Immature natural killer cell (primary cell): ENCODE data around the gene LAMA3. TPM values are rescaled to one million over a fixed set of nuclear protein-coding genes. Genes with fewer than 3 reads are reported as not detected.
"Not testable (repeated sequence)": the region's sequence is repeated elsewhere in the genome, so short reads cannot be mapped to it uniquely, and the experiment has no call there.

Experiments
- DNase-seq, 3 donors: peaks; one replicate each; pipeline ENCODE4 v3.0.0; 2022; ENCODE audit warnings: mixed read lengths in 1 of 3
- H3K27ac Mint-ChIP-seq, 6 donors: one replicate each; pipeline ENCODE4 v1.8.0; 2020; ENCODE audit warnings: mixed read lengths in 6 of 6, mild to moderate bottlenecking in 5 of 6, inconsistent platforms in 4 of 6, moderate library complexity in 3 of 6
- H3K27me3 Mint-ChIP-seq, 3 donors: one replicate each; pipeline ENCODE4 v1.8.0; 2020 to 2021; ENCODE audit warnings: low read depth in 3 of 3, mild to moderate bottlenecking in 3 of 3, mixed read lengths in 3 of 3, moderate library complexity in 3 of 3, inconsistent platforms in 1 of 3
- H3K36me3 Mint-ChIP-seq, 3 donors: one replicate each; pipeline ENCODE4 v1.8.0; 2020; ENCODE audit warnings: mixed read lengths in 3 of 3, inconsistent platforms in 2 of 3, mild to moderate bottlenecking in 2 of 3
- H3K4me1 Mint-ChIP-seq, 2 donors: one replicate each; pipeline ENCODE4 v1.8.0; 2020; ENCODE audit warnings: inconsistent platforms in 2 of 2, mild to moderate bottlenecking in 2 of 2, mixed read lengths in 2 of 2, moderate library complexity in 1 of 2
- H3K4me3 Mint-ChIP-seq, 5 donors: one replicate each; pipeline ENCODE4 v1.8.0; 2020; ENCODE audit warnings: mild to moderate bottlenecking in 5 of 5, mixed read lengths in 5 of 5, inconsistent platforms in 3 of 5, moderate library complexity in 3 of 5
- H3K9me3 Mint-ChIP-seq, 6 donors: one replicate each; pipeline ENCODE4 v1.8.0; 2020; ENCODE audit warnings: mild to moderate bottlenecking in 6 of 6, mixed read lengths in 6 of 6, inconsistent platforms in 4 of 6, moderate library complexity in 3 of 6
- polyA plus RNA-seq, 3 donors: library from polyadenylated mRNA; unstranded; fragments of 300-500 nt; fragmentation: Illumina TruSeq; gene quantifications; one replicate each; pipeline ENCODE4 v1.2.3, GENCODE V29; 2021

The LAMA3 gene
- polyA plus RNA-seq, 3 donors from 2014 or later: not detected

DNA sequence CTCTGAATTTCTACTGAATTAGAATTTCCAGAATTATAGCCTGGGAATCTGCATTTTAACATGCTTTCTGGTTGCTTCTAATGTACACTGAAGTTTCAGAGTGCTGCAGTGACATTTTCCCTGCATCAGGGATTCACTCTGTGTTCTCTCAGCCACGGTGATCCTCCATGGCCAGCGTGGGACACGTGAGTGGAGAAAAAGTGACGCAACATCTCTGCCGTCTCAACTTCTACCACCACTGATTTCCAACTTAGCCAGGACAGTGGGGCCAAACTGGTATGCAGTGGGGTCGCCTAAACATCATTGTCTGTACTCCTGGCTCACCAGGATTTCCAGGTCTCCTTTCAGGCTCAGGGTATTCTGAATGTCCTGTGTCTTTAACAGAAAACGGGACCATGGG is 44.6 kb downstream of the LAMA3 start:
- peaks cover 0 to 2% (median 0%) of the 10 kb centered on the region in 6 donors for H3K9me3 Mint-ChIP-seq
- no peak overlapping the region for H3K4me3 Mint-ChIP-seq
- no peak for DNase-seq
- H3K4me1 Mint-ChIP-seq: no peaks in the 10 kb centered on the region
- no peak overlapping the region for H3K27ac Mint-ChIP-seq
- peaks cover 3 to 16% (median 6%) of the 10 kb centered on the region in 3 donors for H3K27me3 Mint-ChIP-seq
- no peaks in the 10 kb centered on the region for H3K36me3 Mint-ChIP-seq

DNA sequence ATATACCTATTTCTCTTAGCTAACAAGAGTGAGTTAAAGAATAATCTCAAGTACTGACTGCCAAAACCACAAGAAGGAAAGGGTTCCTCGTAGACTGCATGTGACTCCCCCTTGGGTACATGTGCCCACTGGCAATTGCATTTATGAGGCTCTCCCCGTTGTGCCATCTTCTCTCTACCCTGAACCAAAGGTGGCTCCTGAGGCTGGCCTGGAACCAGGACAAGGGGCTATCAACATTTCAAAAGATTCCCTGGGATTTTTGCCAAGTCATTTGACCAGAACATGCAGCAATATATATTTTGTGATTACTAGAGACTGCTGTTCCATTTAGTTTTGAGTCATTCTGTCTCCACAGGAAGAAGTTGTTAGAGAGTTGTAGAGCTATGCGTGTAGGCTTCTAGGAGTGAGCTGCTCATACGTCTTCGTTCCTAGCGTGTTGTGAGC is 45.8 kb downstream of the LAMA3 start:
- peaks cover 3 to 16% (median 6%) of the 10 kb centered on the region in 3 donors for H3K27me3 Mint-ChIP-seq
- H3K9me3 Mint-ChIP-seq: peaks cover 0 to 2% (median 0%) of the 10 kb centered on the region in 6 donors
- H3K27ac Mint-ChIP-seq: no peak overlapping the region

DNA sequence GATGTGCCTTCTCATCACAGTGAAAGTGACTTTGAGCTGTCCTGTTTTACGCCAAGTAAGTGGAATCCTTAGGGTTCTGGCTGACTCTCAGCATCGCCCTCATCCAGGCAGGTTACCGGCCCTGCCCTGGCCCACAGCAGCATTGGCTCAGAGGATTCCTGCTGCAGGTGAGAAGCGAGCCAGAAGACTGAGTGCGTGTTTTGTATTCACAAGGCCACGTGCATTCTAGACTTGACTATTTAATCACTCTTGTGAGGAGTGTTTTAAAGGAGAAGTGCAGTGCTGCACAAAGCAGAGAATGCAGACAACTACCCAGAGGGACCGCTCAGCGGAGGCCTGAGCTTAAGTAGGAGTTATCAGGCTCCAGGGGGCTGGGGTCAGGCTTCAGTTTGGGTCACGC is 48.3 kb downstream of the LAMA3 start:
- no peak overlapping the region for H3K4me3 Mint-ChIP-seq
- H3K27ac Mint-ChIP-seq: no peak overlapping the region
- no peaks in the 10 kb centered on the region for H3K9me3 Mint-ChIP-seq
- no peaks in the 10 kb centered on the region for H3K4me1 Mint-ChIP-seq
- peaks cover 1 to 14% (median 3%) of the 10 kb centered on the region in 3 donors for H3K27me3 Mint-ChIP-seq
- no peak for DNase-seq
- no peaks in the 10 kb centered on the region for H3K36me3 Mint-ChIP-seq

More for the DNA sequence above, 45.8 kb downstream of the LAMA3 start:
- no peak for DNase-seq
- H3K36me3 Mint-ChIP-seq: no peaks in the 10 kb centered on the region
- no peaks in the 10 kb centered on the region for H3K4me1 Mint-ChIP-seq
- H3K4me3 Mint-ChIP-seq: no peak overlapping the region

DNA sequence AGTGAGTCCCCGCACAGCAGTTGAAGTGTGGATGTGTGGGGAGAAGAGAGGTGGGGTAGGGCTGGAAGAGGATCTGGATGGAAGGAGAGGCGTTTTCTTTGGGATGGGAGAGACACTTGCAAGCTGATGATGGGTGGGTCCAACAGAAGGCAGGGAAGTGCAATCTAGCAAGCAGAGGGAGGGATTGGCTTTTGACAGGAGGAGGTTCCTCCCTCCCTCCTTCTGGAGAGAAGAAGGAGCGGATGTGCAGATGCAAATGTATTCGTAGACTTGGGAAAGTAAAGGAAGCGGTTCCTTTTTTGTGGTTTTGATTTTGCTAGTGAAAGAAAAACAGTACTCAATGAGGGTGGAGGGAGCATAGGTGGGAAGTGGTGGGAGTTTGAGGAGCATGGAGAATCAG is 48.9 kb downstream of the LAMA3 start:
- no peaks in the 10 kb centered on the region for H3K4me1 Mint-ChIP-seq
- H3K4me3 Mint-ChIP-seq: no peak overlapping the region
- H3K27me3 Mint-ChIP-seq: peaks cover 1 to 14% (median 3%) of the 10 kb centered on the region in 3 donors
- no peaks in the 10 kb centered on the region for H3K9me3 Mint-ChIP-seq
- H3K27ac Mint-ChIP-seq: no peak overlapping the region
- DNase-seq: no peak
- no peaks in the 10 kb centered on the region for H3K36me3 Mint-ChIP-seq

DNA sequence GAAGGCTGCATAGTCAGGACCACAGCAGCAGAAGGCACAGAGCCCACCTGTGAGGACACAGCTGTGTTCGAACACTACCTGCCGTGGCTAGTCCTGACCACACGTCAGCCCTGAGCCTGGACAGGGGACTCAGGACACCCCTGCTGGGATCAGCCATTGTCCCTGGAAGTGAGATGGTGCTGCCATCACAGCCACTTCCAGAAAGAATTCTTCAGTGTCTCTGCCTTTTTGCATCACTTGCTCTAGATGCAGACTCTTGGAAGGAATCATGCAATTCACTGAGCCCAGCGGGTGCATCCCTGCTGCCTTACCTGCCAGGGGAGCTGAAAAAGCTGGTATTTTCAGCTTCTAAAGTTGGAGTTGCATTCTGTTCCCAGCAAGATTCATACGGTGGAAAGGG is 49.3 kb downstream of the LAMA3 start:
- H3K27ac Mint-ChIP-seq: no peak overlapping the region
- no peaks in the 10 kb centered on the region for H3K9me3 Mint-ChIP-seq
- no peak for DNase-seq
- peaks cover 1 to 14% (median 3%) of the 10 kb centered on the region in 3 donors for H3K27me3 Mint-ChIP-seq
- H3K36me3 Mint-ChIP-seq: no peaks in the 10 kb centered on the region
- H3K4me3 Mint-ChIP-seq: no peak overlapping the region
- H3K4me1 Mint-ChIP-seq: no peaks in the 10 kb centered on the region

DNA sequence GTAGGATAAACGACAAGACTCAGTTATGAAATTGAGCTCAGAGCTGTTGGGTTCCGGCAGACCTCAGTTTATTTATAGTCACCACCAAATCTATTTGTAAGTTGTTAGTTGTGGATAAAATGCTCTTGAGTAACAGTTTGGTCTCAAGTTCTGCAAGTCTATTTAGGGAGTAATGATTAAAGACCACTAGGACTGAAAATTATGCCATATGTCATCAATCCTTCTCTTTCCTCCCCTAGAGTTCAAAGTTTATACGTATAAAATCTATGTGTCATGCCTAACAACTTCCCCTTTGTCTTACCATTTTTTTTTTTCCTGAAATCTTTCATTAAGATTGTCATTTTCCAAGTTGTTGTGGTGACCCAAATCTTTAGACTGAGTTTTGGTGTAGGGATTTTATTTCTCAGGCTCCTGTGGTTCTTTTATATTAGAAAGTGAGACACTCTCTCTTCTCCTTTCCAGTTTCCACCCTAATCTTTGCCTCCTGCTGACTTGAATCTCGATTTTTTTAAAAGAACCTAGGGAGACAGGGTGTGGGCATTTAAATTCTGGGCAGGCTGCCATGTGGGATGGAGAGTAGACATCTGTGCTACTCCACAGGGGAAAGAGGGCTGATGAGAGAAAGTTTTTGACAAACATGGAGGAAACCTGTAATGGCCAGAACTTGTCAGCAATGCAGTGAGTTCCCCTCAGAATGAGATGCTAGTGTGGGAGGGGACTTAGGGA is 51.0 kb downstream of the LAMA3 start:
- Mint-ChIP-seq H3K36me3 (no peaks in the 10 kb centered on the region), H3K9me3 (no peaks in the 10 kb centered on the region), H3K27me3 (peaks cover 0 to 14% (median 3%) of the 10 kb centered on the region in 3 donors), H3K4me3 (no peak overlapping the region), H3K4me1 (no peaks in the 10 kb centered on the region), H3K27ac (no peak overlapping the region)
- DNase-seq: no peak

DNA sequence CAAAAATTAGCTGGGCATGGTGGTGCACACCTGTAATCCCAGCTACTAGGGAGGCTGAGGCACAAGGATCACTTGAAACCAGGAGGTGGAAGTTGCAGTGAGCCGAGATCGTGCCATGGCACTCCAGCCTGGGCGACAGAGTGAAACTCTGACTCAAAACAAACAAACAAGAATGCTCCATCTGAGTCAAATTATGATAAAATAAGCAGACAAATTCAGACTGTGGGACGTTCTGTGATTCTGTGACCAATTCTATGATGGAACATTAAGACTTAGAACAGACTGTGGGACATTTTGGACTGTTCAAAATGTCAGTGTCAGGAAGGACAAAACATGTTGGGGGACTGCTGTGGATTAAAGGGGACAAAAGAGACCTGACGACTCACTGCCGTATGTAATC is 52.7 kb downstream of the LAMA3 start:
- peaks cover 0 to 10% (median 3%) of the 10 kb centered on the region in 3 donors for H3K27me3 Mint-ChIP-seq
- not testable (repeated sequence) for H3K9me3 Mint-ChIP-seq, H3K27ac Mint-ChIP-seq, H3K4me1 Mint-ChIP-seq, H3K36me3 Mint-ChIP-seq, DNase-seq, H3K4me3 Mint-ChIP-seq

DNA sequence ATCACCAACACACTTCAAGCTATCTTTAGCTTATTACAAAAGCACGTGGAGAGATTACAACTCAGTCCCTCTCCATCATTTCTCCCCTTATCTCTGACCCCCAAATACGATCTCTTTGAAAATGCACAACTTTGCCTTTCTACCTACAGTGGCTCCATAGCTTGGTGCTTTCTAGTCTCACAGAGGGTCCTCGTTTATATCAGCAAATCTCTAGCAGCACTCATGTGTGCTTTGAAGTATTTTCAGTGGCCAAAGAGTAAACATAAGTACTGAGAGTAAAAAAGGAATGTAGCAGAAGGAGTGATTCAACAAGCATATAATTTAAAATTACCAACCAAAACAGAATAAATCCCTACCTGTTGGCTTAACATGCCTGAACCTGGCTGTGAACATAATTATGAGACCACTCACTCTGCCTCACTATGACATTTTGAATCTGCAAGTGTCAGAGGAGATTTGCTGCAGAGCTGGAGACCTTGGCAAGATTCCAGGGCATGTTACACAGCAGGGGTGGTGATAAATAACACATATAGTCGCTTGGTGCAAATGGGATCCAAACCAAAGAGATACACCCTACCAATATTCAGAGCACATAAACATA is 54.6 kb downstream of the LAMA3 start:
- Mint-ChIP-seq H3K4me1 (no peaks in the 10 kb centered on the region), H3K9me3 (no peaks in the 10 kb centered on the region), H3K27ac (no peak overlapping the region), H3K4me3 (no peak overlapping the region), H3K27me3 (no peaks in the 10 kb centered on the region), H3K36me3 (no peaks in the 10 kb centered on the region)
- no peak for DNase-seq

DNA sequence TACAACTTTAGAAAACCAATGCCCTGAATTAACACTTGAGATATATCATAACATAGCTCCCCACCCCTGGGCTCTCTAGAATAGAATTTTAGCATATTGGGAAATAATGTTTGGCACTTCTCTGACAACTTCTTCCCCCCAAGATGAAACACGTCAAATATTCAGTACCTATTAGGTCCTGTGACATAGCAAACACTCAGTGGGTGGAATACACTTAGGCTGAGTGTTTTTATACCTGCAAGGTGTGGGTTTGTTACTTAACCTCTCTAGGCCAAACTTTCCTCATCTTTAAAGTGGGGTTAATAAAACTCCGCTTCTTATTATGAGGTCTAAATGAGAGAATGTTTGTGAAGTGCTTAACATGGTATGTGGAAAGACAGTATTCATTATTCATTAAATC is 56.1 kb downstream of the LAMA3 start:
- no peaks in the 10 kb centered on the region for H3K36me3 Mint-ChIP-seq
- peaks cover 0 to 3% (median under 1%) of the 10 kb centered on the region in 3 donors for H3K27me3 Mint-ChIP-seq
- DNase-seq: no peak
- no peak overlapping the region for H3K4me3 Mint-ChIP-seq
- H3K4me1 Mint-ChIP-seq: no peaks in the 10 kb centered on the region
- no peak overlapping the region for H3K27ac Mint-ChIP-seq
- H3K9me3 Mint-ChIP-seq: no peaks in the 10 kb centered on the region

DNA sequence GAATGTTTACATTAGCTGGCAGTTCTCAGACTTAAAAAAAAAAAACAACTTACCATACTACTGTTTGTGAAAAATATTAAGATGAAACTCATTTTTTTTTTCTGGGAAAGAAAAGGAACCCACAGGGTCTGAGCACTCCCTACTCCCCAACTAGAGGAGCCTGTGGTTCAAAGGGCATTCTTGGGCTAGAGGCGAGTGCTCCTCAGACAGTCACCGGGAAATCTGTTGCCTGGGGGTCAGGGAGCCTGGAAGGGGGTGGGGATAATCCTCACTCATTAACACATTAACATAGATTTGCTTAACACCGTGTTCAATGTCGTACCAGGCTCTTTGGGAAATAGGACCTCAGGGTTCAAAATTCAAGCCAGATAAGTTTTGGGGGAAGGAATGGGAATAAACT is 57.6 kb downstream of the LAMA3 start:
- H3K36me3 Mint-ChIP-seq: no peaks in the 10 kb centered on the region
- no peak for DNase-seq
- no peak overlapping the region for H3K27ac Mint-ChIP-seq
- peaks cover 0 to 6% (median 5%) of the 10 kb centered on the region in 3 donors for H3K27me3 Mint-ChIP-seq
- no peaks in the 10 kb centered on the region for H3K9me3 Mint-ChIP-seq
- no peak overlapping the region for H3K4me3 Mint-ChIP-seq
- no peaks in the 10 kb centered on the region for H3K4me1 Mint-ChIP-seq

DNA sequence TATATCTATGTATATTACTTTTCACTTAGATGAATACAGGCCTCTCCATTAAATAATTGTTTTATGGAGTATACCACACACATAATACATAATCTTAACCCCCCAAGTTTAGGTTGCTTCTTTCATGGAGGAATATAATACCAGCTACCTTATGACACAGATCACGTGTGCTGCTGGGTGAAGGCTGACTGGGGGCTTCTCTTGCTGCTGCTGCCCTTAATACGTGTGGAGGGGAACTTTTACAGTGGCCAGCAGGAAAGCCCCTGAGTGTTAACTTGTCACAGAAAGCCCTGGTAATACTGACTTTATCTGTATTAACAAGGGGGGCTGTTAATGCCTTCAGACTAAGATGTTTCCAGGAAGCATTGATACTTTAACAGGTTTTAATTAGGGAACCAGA is 63.1 kb downstream of the LAMA3 start:
- H3K27me3 Mint-ChIP-seq: peaks cover 3 to 6% (median 6%) of the 10 kb centered on the region in 3 donors
- no peak overlapping the region for H3K4me3 Mint-ChIP-seq
- no peaks in the 10 kb centered on the region for H3K9me3 Mint-ChIP-seq
- H3K27ac Mint-ChIP-seq: no peak overlapping the region
- no peaks in the 10 kb centered on the region for H3K36me3 Mint-ChIP-seq
- no peak for DNase-seq
- H3K4me1 Mint-ChIP-seq: no peaks in the 10 kb centered on the region

DNA sequence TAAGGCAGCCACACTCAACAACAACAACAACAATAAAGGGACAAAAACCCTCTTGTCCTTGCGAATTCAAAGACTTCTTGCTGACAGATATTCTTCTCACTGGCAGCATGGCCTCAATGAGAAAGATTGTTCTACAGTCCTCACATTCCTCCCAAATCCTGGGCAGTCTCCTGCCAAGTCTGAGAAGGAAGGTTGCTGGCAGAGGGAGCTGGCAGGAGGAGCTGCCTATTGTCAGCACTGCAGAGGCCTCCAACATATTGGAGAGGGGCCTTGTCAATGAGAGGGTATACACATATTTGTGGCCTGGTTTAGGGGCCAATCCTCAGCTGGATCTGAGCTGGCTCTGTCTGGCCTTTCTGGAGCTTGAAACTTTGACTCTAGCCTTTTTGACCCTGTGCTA is 63.5 kb downstream of the LAMA3 start:
- Mint-ChIP-seq H3K4me1 (no peaks in the 10 kb centered on the region), H3K9me3 (no peaks in the 10 kb centered on the region), H3K27ac (no peak overlapping the region), H3K36me3 (no peaks in the 10 kb centered on the region), H3K27me3 (peaks cover 3 to 8% (median 6%) of the 10 kb centered on the region in 3 donors), H3K4me3 (no peak overlapping the region)
- DNase-seq: no peak

DNA sequence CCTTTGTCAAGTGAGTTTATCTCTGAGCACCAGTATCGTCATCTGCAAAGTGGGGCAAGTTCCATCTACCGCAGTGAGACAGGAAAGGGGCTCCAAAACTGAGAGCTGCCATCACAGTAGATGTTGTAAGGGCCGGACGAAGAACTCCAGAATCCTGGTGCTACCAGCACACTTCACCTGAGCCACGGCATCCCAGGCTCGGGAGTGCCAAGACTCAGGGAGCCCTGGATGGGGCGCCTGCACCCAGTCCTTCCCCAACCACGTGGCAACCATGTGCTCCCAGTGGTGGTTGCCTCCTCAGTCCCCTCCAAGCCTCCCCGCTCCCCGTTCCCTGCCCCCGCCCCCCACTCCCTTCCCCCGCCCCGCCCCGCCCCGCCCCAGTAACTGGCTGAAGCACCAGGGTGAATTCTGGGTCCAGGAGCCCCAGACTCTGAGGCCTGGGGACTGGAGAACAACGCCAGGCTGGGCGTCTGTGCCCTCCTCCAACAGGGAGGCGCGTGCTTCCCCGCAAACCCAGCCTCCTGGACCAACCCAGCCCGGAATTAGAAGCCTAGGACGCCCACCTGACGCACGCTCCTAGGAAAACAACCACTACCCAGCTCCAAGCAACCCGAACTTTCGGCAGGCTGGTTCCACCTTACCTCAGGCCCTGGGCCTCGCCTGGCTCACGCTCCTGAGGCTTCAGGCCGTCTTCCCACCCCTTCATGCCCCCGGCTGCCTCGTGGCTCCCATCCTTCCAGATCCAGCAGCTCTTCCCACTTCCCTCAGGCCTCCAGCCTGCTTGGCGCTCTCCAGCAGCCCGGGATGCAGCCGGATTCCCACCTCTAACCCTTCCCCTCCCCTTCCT is 67.6 kb downstream of the LAMA3 start:
- Mint-ChIP-seq H3K9me3 (no peaks in the 10 kb centered on the region), H3K4me1 (no peaks in the 10 kb centered on the region), H3K27ac (no peak overlapping the region), H3K36me3 (no peaks in the 10 kb centered on the region), H3K27me3 (peaks cover 3 to 5% (median 3%) of the 10 kb centered on the region in 3 donors), H3K4me3 (no peak overlapping the region)
- DNase-seq: no peak

DNA sequence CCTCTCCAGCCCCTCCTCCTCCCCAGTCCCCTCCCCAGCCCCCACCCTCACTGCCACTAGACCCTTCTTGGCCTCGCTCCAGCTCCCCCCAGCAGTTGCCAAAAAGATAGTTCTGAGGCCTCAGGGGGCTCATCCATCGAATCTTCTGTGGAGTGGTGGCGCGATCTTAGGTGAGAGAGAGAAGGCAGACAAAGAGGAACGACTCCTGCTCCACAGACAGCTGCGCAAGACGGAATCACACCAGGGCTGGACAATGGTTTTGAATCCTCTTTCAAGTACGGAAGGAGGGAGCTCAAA is 68.1 kb downstream of the LAMA3 start:
- DNase-seq: no peak
- Mint-ChIP-seq H3K4me3 (no peak overlapping the region), H3K9me3 (no peaks in the 10 kb centered on the region), H3K27ac (no peak overlapping the region), H3K4me1 (no peaks in the 10 kb centered on the region), H3K27me3 (peaks cover 3 to 5% (median 3%) of the 10 kb centered on the region in 3 donors), H3K36me3 (no peaks in the 10 kb centered on the region)
